GM18505 (cell line): ENCODE data around the gene ARAP1.

Experiments used
- ATAC-seq: cut with Tn5 transposase; IDR thresholded peaks from one replicate; pipeline ENCODE4 v1.9.1; 2021; ENCODE audit not compliant: unreplicated experiment
- POLR2A ChIP-seq: IDR thresholded peaks from 4 replicates; pipeline ENCODE4 v1.6.1; 2011; ENCODE audit warnings: borderline replicate concordance; ENCODE audit not compliant: insufficient read depth, insufficient read length; ENCODE audit errors: extremely low read depth

Gene ARAP1

GRCh38 chr11:72784662-72785061 lies 32.5 kb upstream of the ARAP1 start:
- ATAC-seq = no peak
- no peak for TF ChIP-seq POLR2A

- TF ChIP-seq POLR2A = no peak
- ATAC-seq = no peak
These were observed 31.1 kb upstream of the ARAP1 start for GRCh38 chr11:72783144-72783905.

- TF ChIP-seq POLR2A = no peak
- ATAC-seq = no peak
These were observed 30.1 kb upstream of the ARAP1 start for GRCh38 chr11:72782081-72782920.

GRCh38 chr11:72781313-72782080 lies 29.3 kb upstream of the ARAP1 start:
- ATAC-seq = no peak
- no peak for TF ChIP-seq POLR2A

- no peak for TF ChIP-seq POLR2A
These were observed 28.8 kb upstream of the ARAP1 start for GRCh38 chr11:72781063-72781312.

GRCh38 chr11:72780296-72781062 lies 28.3 kb upstream of the ARAP1 start:
- no peak for TF ChIP-seq POLR2A
- no peak for ATAC-seq

More at GRCh38 chr11:72781063-72781312, 28.8 kb upstream of the ARAP1 start:
- ATAC-seq = no peak

GRCh38 chr11:72779495-72780128 lies 27.4 kb upstream of the ARAP1 start:
- TF ChIP-seq POLR2A = no peak

GRCh38 chr11:72778535-72779494 lies 26.6 kb upstream of the ARAP1 start:
- ATAC-seq = no peak
- no peak for TF ChIP-seq POLR2A

More at GRCh38 chr11:72779495-72780128, 27.4 kb upstream of the ARAP1 start:
- no peak for ATAC-seq

- no peak for ATAC-seq
These were observed 25.6 kb upstream of the ARAP1 start for GRCh38 chr11:72777755-72778278.

GRCh38 chr11:72776844-72777754 lies 24.9 kb upstream of the ARAP1 start:
- ATAC-seq = no peak
- TF ChIP-seq POLR2A = no peak

More at GRCh38 chr11:72777755-72778278, 25.6 kb upstream of the ARAP1 start:
- no peak for TF ChIP-seq POLR2A
